H9 (cell line): Measurements from ENCODE around the gene RPL23. TPM values are rescaled to one million over a fixed set of nuclear protein-coding genes. Genes with fewer than 3 reads are reported as not detected.

ENCODE experiments used
- DNase-seq: peaks from one replicate; pipeline ENCODE4 v3.0.0-alpha.2; 2017
- H2AFZ ChIP-seq: one replicate; pipeline ENCODE4 v1.6.1; 2013; ENCODE audit warnings: mild to moderate bottlenecking, low read length, control low read depth, moderate library complexity
- H2AK5ac ChIP-seq: 2 replicates; pipeline ENCODE4 v1.6.1; 2013; ENCODE audit warnings: low read length, control low read depth, mixed read lengths; ENCODE audit not compliant: insufficient read length
- H2BK120ac ChIP-seq: one replicate; pipeline ENCODE4 v1.6.1; 2013; ENCODE audit warnings: low read depth, mild to moderate bottlenecking, low read length, control low read depth, inconsistent platforms; ENCODE audit not compliant: poor library complexity, severe bottlenecking
- H2BK12ac ChIP-seq: 2 replicates; pipeline ENCODE4 v1.6.1; 2013; ENCODE audit warnings: low read length, control low read depth, mixed read lengths, low read depth; ENCODE audit not compliant: insufficient read length
- H2BK15ac ChIP-seq: 2 replicates; pipeline ENCODE4 v1.6.1; 2013; ENCODE audit warnings: low read depth, low read length, control low read depth
- H2BK20ac ChIP-seq: one replicate; pipeline ENCODE4 v1.6.1; 2013; ENCODE audit warnings: low read depth, mild to moderate bottlenecking, low read length, control low read depth, inconsistent platforms; ENCODE audit not compliant: poor library complexity, severe bottlenecking
- H2BK5ac ChIP-seq: 2 replicates; pipeline ENCODE4 v1.6.1; 2013; ENCODE audit warnings: low read length, control low read depth, mixed read lengths; ENCODE audit not compliant: insufficient read length
- H3K14ac ChIP-seq: 2 replicates; pipeline ENCODE4 v1.6.1; 2013; ENCODE audit warnings: low read length, control low read depth; ENCODE audit not compliant: insufficient read depth
- H3K18ac ChIP-seq: 2 replicates; pipeline ENCODE4 v1.6.1; 2013; ENCODE audit warnings: low read depth, mild to moderate bottlenecking, mixed read lengths, low read length, control low read depth; ENCODE audit not compliant: insufficient read length
- H3K23ac ChIP-seq: 2 replicates; pipeline ENCODE4 v1.6.1; 2013; ENCODE audit warnings: low read length, control low read depth, mixed read lengths, low read depth; ENCODE audit not compliant: insufficient read length
- H3K23me2 ChIP-seq: 2 replicates; pipeline ENCODE4 v1.6.1; 2013; ENCODE audit warnings: low read depth, mild to moderate bottlenecking, mixed read lengths, low read length, control low read depth; ENCODE audit not compliant: insufficient read length, poor library complexity, severe bottlenecking
- H3K27ac ChIP-seq: 2 replicates; pipeline ENCODE4 v1.5.1; 2013; ENCODE audit warnings: low read length, control low read depth, mixed read lengths, low read depth; ENCODE audit not compliant: insufficient read length
- H3K27me3 ChIP-seq: 2 replicates; pipeline ENCODE4 v1.6.1; 2013; ENCODE audit warnings: low read length, control low read depth, inconsistent platforms; ENCODE audit not compliant: insufficient read depth
- H3K4ac ChIP-seq: 2 replicates; pipeline ENCODE4 v1.6.1; 2013; ENCODE audit warnings: low read depth, mild to moderate bottlenecking, control low read depth, inconsistent platforms, low read length, moderate library complexity
- H3K4me1 ChIP-seq: 2 replicates; pipeline ENCODE4 v1.6.1; 2013; ENCODE audit warnings: low read length, control low read depth, inconsistent platforms; ENCODE audit not compliant: insufficient read depth
- H3K4me2 ChIP-seq: 2 replicates; pipeline ENCODE4 v1.6.1; 2013; ENCODE audit warnings: low read length, control low read depth, mixed read lengths; ENCODE audit not compliant: insufficient read length, insufficient read depth
- H3K56ac ChIP-seq: 2 replicates; pipeline ENCODE4 v1.6.1; 2013; ENCODE audit warnings: low read depth, mild to moderate bottlenecking, mixed read lengths, low read length, control low read depth; ENCODE audit not compliant: insufficient read length
- H3K79me1 ChIP-seq: 2 replicates; pipeline ENCODE4 v1.6.1; 2013; ENCODE audit warnings: low read depth, mild to moderate bottlenecking, moderate library complexity, low read length, control low read depth, inconsistent platforms; ENCODE audit not compliant: insufficient read depth, poor library complexity, severe bottlenecking
- H3K79me2 ChIP-seq: 2 replicates; pipeline ENCODE4 v1.6.1; 2013; ENCODE audit warnings: low read length, control low read depth, inconsistent platforms; ENCODE audit not compliant: insufficient read depth
- H3K9ac ChIP-seq: 2 replicates; pipeline ENCODE4 v1.6.1; 2013; ENCODE audit warnings: low read length, control low read depth, mixed read lengths; ENCODE audit not compliant: insufficient read length; ENCODE audit errors: extremely low read depth
- H3K9me3 ChIP-seq: one replicate; pipeline ENCODE4 v1.6.1; 2013; ENCODE audit warnings: low read depth, low read length, inconsistent platforms; ENCODE audit not compliant: control insufficient read depth
- H3T11ph ChIP-seq: one replicate; pipeline ENCODE4 v1.6.1; 2013; ENCODE audit warnings: mild to moderate bottlenecking, low read length, control low read depth, inconsistent platforms
- H4K20me1 ChIP-seq: one replicate; pipeline ENCODE4 v1.6.1; 2013; ENCODE audit not compliant: control insufficient read depth, insufficient read length, insufficient read depth
- H4K5ac ChIP-seq: 2 replicates; pipeline ENCODE4 v1.6.1; 2013; ENCODE audit warnings: low read depth, mild to moderate bottlenecking, mixed read lengths, low read length, control low read depth; ENCODE audit not compliant: insufficient read length
- H4K8ac ChIP-seq: replicated peaks from 2 replicates; pipeline ENCODE4 v1.6.1; 2013; ENCODE audit warnings: low read length, control low read depth, mixed read lengths, low read depth; ENCODE audit not compliant: insufficient read length
- H4K91ac ChIP-seq: 2 replicates; pipeline ENCODE4 v1.6.1; 2013; ENCODE audit warnings: low read depth, mild to moderate bottlenecking, moderate library complexity, mixed read lengths, low read length, control low read depth; ENCODE audit not compliant: insufficient read length
- H3K27ac Mint-ChIP-seq, 3 experiments: 2 replicates in 2 of 3; 3 replicates in 1 of 3; pipeline ENCODE4 v1.8.0; 2020 to 2021; ENCODE audit warnings: mixed read lengths in 3 of 3, mild to moderate bottlenecking in 1 of 3, moderate library complexity in 1 of 3
- H3K27me3 Mint-ChIP-seq: 2 replicates; pipeline ENCODE4 v1.8.0; 2021; ENCODE audit warnings: low read depth, mild to moderate bottlenecking, moderate library complexity, mixed read lengths
- H3K36me3 Mint-ChIP-seq, 3 experiments: 2 replicates in 2 of 3; 3 replicates in 1 of 3; pipeline ENCODE4 v1.8.0; 2020 to 2021; ENCODE audit warnings: low read depth in 3 of 3, mixed read lengths in 3 of 3; ENCODE audit not compliant: insufficient read depth in 1 of 3
- H3K4me1 Mint-ChIP-seq, 2 experiments: 2 replicates each; pipeline ENCODE4 v1.8.0; 2020; ENCODE audit warnings: mixed read lengths in 2 of 2
- H3K4me3 Mint-ChIP-seq, 2 experiments: 2 replicates in 1 of 2; 3 replicates in 1 of 2; pipeline ENCODE4 v1.8.0; 2020 to 2021; ENCODE audit warnings: mild to moderate bottlenecking in 2 of 2, mixed read lengths in 2 of 2, moderate library complexity in 1 of 2
- H3K9me3 Mint-ChIP-seq, 2 experiments: 2 replicates in 1 of 2; 3 replicates in 1 of 2; pipeline ENCODE4 v1.8.0; 2020; ENCODE audit warnings: mild to moderate bottlenecking in 2 of 2, mixed read lengths in 2 of 2, moderate library complexity in 1 of 2
- WGBS: extraction: QIAGEN DNeasy Blood & Tissue Kit; methylation state at CpG from one replicate; pipeline ENCODE4 v1.1.7; 2013; ENCODE audit warnings: missing lambda C conversion rate, low lambda C conversion rate, mixed read lengths; ENCODE audit not compliant: insufficient read length; ENCODE audit errors: extremely low coverage; 5-methylcytosine and 5-hydroxymethylcytosine counted together
- total RNA-seq: library from RNA; stranded (reverse); gene quantifications from 2 replicates; pipeline ENCODE4 v1.2.1, GENCODE V29; 2021
- TF ChIP-seq, protein P1 (sequence below): fragments of 200-600 bp; sonication (generic); conservative IDR thresholded peaks from 3 replicates; pipeline ENCODE4 v1.8.0; 2021; ENCODE audit warnings: antibody characterized with exemption, mild to moderate bottlenecking

The RPL23 gene
- total RNA-seq, 1 experiment from 2014 or later = 2,084 TPM

DNA sequence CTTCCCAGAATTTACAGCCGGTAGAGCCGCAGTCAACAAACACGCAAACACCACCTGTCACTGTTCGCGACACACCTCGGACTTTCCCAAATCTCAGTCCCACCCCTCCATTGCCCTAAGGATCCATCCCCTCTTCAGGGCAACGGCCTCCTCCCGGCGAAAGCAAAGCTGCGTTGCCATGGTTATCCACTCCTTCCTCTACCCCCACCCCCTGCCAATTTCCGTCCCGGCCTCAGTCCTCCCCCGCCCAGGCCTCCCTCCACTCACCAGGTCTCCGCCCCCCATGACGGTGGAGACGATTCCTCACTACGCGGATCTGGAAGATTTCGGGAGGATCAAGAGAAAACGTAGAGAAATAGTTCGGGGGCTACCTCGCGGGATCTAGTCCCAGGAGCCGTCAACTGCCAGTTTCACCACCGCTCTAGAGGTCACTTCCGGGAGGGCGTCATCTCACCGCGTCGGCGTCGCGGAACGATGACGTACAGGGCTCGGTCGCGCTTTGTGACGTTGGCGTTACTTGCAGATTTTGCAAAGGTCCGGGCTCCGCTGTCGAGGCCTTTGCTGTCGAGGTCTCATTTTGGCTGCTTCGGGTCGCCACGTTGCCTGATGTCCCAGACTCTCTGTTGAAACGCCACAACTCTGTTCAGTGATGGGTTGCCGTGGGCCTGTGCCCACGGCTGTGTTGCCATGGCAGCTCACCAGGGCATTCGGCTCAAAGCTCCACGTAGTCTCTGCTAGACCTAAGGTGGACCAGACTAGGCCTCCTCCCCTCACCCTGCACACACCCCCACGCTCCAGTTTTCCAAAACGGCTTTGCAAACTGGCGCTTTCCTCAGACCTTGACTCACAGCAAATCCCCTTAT, 28.4 kb downstream of the RPL23 start, which contains the start of gene CWC25:
Gene CWC25, minus strand, starts transcription at position 423 of the 863 bp plus-strand sequence. Its CDS starts 138 bp downstream, at position 285.
- Histone ChIP-seq H2BK20ac (no peak within 1 kb of the TSS), H2BK5ac (peak within 1 kb of the TSS; percentile 42), H4K20me1 (peaks cover 5% of the 10 kb centered on the region), H3K18ac (peak within 1 kb of the TSS; percentile 96), H3K27me3 (no peaks in the 10 kb centered on the region), H3K4me2 (peak within 1 kb of the TSS; percentile 99), H3K79me2 (peaks cover 9% of the 10 kb centered on the region; the same call in 1 of the 2 replicates), H3K4me1 (peaks cover 2% of the 10 kb centered on the region; the same call in 1 of the 2 replicates), H3K79me1 (peaks cover 7% of the 10 kb centered on the region), H2AFZ (no peak within 1 kb of the TSS), H2BK120ac (peak within 1 kb of the TSS; percentile 85), H3K56ac (peak within 1 kb of the TSS; percentile 8), H2AK5ac (no peak within 1 kb of the TSS), H3K23me2 (peaks cover 10% of the 10 kb centered on the region), H4K91ac (peak within 1 kb of the TSS; percentile 9), H3K23ac (no peak within 1 kb of the TSS), H4K5ac (peak within 1 kb of the TSS; percentile 73), H3K14ac (peak within 1 kb of the TSS; percentile 94), H3K9ac (peak within 1 kb of the TSS; percentile 92), H3T11ph (peak within 1 kb of the TSS; percentile 9), H3K27ac (peak within 1 kb of the TSS; percentile 73), H2BK12ac (no peak within 1 kb of the TSS), H3K4ac (peak within 1 kb of the TSS; percentile 5; the same call in 1 of the 2 replicates), H3K9me3 (no peaks in the 10 kb centered on the region), H4K8ac (peak within 1 kb of the TSS; percentile 7), H2BK15ac (no peak within 1 kb of the TSS)
- peaks cover 9 to 18% of the 10 kb centered on the region in 2 experiments for H3K4me1 Mint-ChIP-seq
- H3K27ac Mint-ChIP-seq = peak within 1 kb of the TSS; percentile 99 to 100 (median 100)
- peaks cover 5% of the 10 kb centered on the region for H3K27me3 Mint-ChIP-seq
- H3K36me3 Mint-ChIP-seq = peaks cover 0 to 12% (median 10%) of the 10 kb centered on the region in 3 experiments; a peak in 6 of 7 replicates
- WGBS = no CpG with 5 or more reads among the region's 55 CpGs
- no peaks in the 10 kb centered on the region; a peak in 2 of 5 replicates for H3K9me3 Mint-ChIP-seq
- peak; percentile 99 for DNase-seq
- TF ChIP-seq, protein P1, sequence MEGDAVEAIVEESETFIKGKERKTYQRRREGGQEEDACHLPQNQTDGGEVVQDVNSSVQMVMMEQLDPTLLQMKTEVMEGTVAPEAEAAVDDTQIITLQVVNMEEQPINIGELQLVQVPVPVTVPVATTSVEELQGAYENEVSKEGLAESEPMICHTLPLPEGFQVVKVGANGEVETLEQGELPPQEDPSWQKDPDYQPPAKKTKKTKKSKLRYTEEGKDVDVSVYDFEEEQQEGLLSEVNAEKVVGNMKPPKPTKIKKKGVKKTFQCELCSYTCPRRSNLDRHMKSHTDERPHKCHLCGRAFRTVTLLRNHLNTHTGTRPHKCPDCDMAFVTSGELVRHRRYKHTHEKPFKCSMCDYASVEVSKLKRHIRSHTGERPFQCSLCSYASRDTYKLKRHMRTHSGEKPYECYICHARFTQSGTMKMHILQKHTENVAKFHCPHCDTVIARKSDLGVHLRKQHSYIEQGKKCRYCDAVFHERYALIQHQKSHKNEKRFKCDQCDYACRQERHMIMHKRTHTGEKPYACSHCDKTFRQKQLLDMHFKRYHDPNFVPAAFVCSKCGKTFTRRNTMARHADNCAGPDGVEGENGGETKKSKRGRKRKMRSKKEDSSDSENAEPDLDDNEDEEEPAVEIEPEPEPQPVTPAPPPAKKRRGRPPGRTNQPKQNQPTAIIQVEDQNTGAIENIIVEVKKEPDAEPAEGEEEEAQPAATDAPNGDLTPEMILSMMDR = no peak
- peak within 1 kb of the TSS; percentile 87 to 96 for H3K4me3 Mint-ChIP-seq
